Chondrocyte (in vitro differentiated cells): ENCODE results near the gene LRIG2. TPM values are rescaled to one million over a fixed set of nuclear protein-coding genes. Genes with fewer than 3 reads are reported as not detected.

ENCODE experiments used
- DNase-seq: peaks from one replicate; pipeline ENCODE4 v3.0.0; 2021; ENCODE audit warnings: mixed read lengths, low spot score
- H3K27ac Mint-ChIP-seq: one replicate; pipeline ENCODE4 v1.8.0; 2021; ENCODE audit warnings: mild to moderate bottlenecking, moderate library complexity, mixed read lengths; ENCODE audit not compliant: unreplicated experiment
- H3K27me3 Mint-ChIP-seq: 2 replicates; pipeline ENCODE4 v1.8.0; 2021; ENCODE audit warnings: low read depth, mixed read lengths
- H3K36me3 Mint-ChIP-seq: 2 replicates; pipeline ENCODE4 v1.8.0; 2021; ENCODE audit warnings: low read depth, mixed read lengths
- H3K4me1 Mint-ChIP-seq: 2 replicates; pipeline ENCODE4 v1.8.0; 2021; ENCODE audit warnings: low read depth, mild to moderate bottlenecking, mixed read lengths
- H3K4me3 Mint-ChIP-seq: one replicate; pipeline ENCODE4 v1.8.0; 2021; ENCODE audit warnings: mild to moderate bottlenecking, moderate library complexity, mixed read lengths; ENCODE audit not compliant: unreplicated experiment
- H3K9me3 Mint-ChIP-seq: 2 replicates; pipeline ENCODE4 v1.8.0; 2021; ENCODE audit warnings: low read depth, mixed read lengths
- total RNA-seq: library from RNA; stranded (reverse); gene quantifications from 3 replicates; pipeline ENCODE4 v1.2.1, GENCODE V29; 2021
- TF ChIP-seq, protein P1 (sequence below): fragments of 200-600 bp; sonication (generic); IDR thresholded peaks from 2 replicates; pipeline ENCODE4 v1.5.0; 2021; ENCODE audit warnings: antibody characterized with exemption, mild to moderate bottlenecking, moderate library complexity

The LRIG2 gene
- total RNA-seq, 1 donor from 2014 or later = 10.7 TPM

DNA sequence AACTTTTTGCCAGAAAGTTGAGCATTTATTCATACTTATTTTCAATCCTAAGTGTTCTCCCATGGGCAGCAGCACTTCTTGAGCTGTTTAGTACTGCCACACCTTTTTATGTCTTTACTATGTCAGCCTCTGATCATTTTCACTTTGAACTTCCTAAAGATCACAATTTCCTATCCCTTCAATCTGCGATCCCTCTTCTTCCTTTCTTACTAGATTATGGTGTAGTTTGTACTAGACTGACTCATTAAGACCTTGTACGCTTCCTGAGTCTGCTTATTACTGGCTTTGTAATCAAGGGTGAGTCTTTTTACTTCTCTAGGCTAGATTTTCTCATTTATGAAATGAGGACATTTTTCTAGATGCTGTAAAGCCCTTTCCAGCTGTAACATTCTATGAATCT, 55.1 kb downstream of the LRIG2 start:
- no peaks in the 10 kb centered on the region for H3K9me3 Mint-ChIP-seq
- H3K27ac Mint-ChIP-seq = no peak overlapping the region
- H3K4me3 Mint-ChIP-seq = no peak overlapping the region
- no peaks in the 10 kb centered on the region for H3K27me3 Mint-ChIP-seq
- H3K36me3 Mint-ChIP-seq = peaks cover 25% of the 10 kb centered on the region
- TF ChIP-seq, protein P1, sequence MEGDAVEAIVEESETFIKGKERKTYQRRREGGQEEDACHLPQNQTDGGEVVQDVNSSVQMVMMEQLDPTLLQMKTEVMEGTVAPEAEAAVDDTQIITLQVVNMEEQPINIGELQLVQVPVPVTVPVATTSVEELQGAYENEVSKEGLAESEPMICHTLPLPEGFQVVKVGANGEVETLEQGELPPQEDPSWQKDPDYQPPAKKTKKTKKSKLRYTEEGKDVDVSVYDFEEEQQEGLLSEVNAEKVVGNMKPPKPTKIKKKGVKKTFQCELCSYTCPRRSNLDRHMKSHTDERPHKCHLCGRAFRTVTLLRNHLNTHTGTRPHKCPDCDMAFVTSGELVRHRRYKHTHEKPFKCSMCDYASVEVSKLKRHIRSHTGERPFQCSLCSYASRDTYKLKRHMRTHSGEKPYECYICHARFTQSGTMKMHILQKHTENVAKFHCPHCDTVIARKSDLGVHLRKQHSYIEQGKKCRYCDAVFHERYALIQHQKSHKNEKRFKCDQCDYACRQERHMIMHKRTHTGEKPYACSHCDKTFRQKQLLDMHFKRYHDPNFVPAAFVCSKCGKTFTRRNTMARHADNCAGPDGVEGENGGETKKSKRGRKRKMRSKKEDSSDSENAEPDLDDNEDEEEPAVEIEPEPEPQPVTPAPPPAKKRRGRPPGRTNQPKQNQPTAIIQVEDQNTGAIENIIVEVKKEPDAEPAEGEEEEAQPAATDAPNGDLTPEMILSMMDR = no peak
- peaks cover 11% of the 10 kb centered on the region for H3K4me1 Mint-ChIP-seq
- DNase-seq = no peak

- peaks cover 32% of the 10 kb centered on the region for H3K36me3 Mint-ChIP-seq
- no peaks in the 10 kb centered on the region for H3K27me3 Mint-ChIP-seq
These were observed 56.7 kb downstream of the LRIG2 start for GRCh38 chr1:113129529-113130185.

GRCh38 chr1:113133038-113133437, 60.0 kb downstream of the LRIG2 start:
- H3K9me3 Mint-ChIP-seq = no peaks in the 10 kb centered on the region
- peaks cover 20% of the 10 kb centered on the region for H3K36me3 Mint-ChIP-seq
- DNase-seq = no peak
- no peak overlapping the region for H3K27ac Mint-ChIP-seq
- TF ChIP-seq, protein P1 = no peak
- H3K4me1 Mint-ChIP-seq = peaks cover 14% of the 10 kb centered on the region
- H3K4me3 Mint-ChIP-seq = no peak overlapping the region
- H3K27me3 Mint-ChIP-seq = no peaks in the 10 kb centered on the region

More at GRCh38 chr1:113129529-113130185, 56.7 kb downstream of the LRIG2 start:
- no peaks in the 10 kb centered on the region for H3K9me3 Mint-ChIP-seq
- TF ChIP-seq, protein P1 = no peak
- H3K4me3 Mint-ChIP-seq = no peak overlapping the region
- H3K4me1 Mint-ChIP-seq = peaks cover 5% of the 10 kb centered on the region
- DNase-seq = no peak
- H3K27ac Mint-ChIP-seq = no peak overlapping the region

GRCh38 chr1:113133759-113134158, 60.8 kb downstream of the LRIG2 start:
- peaks cover 18% of the 10 kb centered on the region for H3K36me3 Mint-ChIP-seq
- H3K27me3 Mint-ChIP-seq = no peaks in the 10 kb centered on the region
- H3K4me1 Mint-ChIP-seq = peaks cover 14% of the 10 kb centered on the region
- H3K4me3 Mint-ChIP-seq = no peak overlapping the region
- TF ChIP-seq, protein P1 = no peak
- H3K27ac Mint-ChIP-seq = no peak overlapping the region
- DNase-seq = no peak
- no peaks in the 10 kb centered on the region for H3K9me3 Mint-ChIP-seq

- H3K27ac Mint-ChIP-seq = no peak overlapping the region
These were observed 62.5 kb downstream of the LRIG2 start for GRCh38 chr1:113135460-113135859.

More at GRCh38 chr1:113135460-113135859, 62.5 kb downstream of the LRIG2 start:
- Mint-ChIP-seq H3K9me3 (no peaks in the 10 kb centered on the region), H3K36me3 (peaks cover 13% of the 10 kb centered on the region), H3K27me3 (no peaks in the 10 kb centered on the region), H3K4me3 (no peak overlapping the region), H3K4me1 (peaks cover 15% of the 10 kb centered on the region)
- TF ChIP-seq, protein P1 = no peak
- no peak for DNase-seq
